Suprapubic skin (tissue), 4 donors: ENCODE results near the gene GJB4. TPM values are rescaled to one million over a fixed set of nuclear protein-coding genes. Genes with fewer than 3 reads are reported as not detected.

Experiments
- DNase-seq, 2 donors: peaks; one replicate each; pipeline ENCODE4 v3.0.0-alpha.2; 2019; ENCODE audit warnings: low spot score in 2 of 2
- H3K27ac ChIP-seq: fragments of 200-600 bp; sonication (generic); one replicate; pipeline ENCODE4 v1.5.1; 2019
- H3K27me3 ChIP-seq: fragments of 200-600 bp; sonication (generic); one replicate; pipeline ENCODE4 v1.5.1; 2019
- H3K36me3 ChIP-seq: fragments of 200-600 bp; sonication (generic); one replicate; pipeline ENCODE4 v1.5.1; 2019
- H3K4me1 ChIP-seq: fragments of 200-600 bp; sonication (generic); one replicate; pipeline ENCODE4 v1.5.1; 2019
- H3K4me3 ChIP-seq: fragments of 200-600 bp; sonication (generic); one replicate; pipeline ENCODE4 v1.5.1; 2019; ENCODE audit warnings: mild to moderate bottlenecking
- H3K9me3 ChIP-seq: fragments of 200-600 bp; sonication (generic); one replicate; pipeline ENCODE4 v1.5.1; 2019
- EP300 ChIP-seq: sonication (generic); formaldehyde crosslinking; IDR thresholded peaks from one replicate; pipeline ENCODE4 v1.6.1; 2017; ENCODE audit warnings: antibody characterized with exemption
- POLR2A ChIP-seq, 2 donors: fragments of 450-650 bp; IDR thresholded peaks; one replicate each; pipeline ENCODE4 v1.6.1; 2017; ENCODE audit warnings: antibody characterized with exemption in 2 of 2, mild to moderate bottlenecking in 2 of 2, moderate library complexity in 2 of 2
- POLR2AphosphoS5 ChIP-seq, 3 donors: sonication (generic); formaldehyde crosslinking; IDR thresholded peaks; one replicate each; pipeline ENCODE4 v1.6.1; 2017; ENCODE audit warnings: antibody characterized with exemption in 3 of 3
- WGBS: methylation state at CpG from one replicate; pipeline ENCODE4 v1.1.5; 2018; 5-methylcytosine and 5-hydroxymethylcytosine counted together
- total RNA-seq, 4 donors: library from RNA; depleted of rRNA; stranded (reverse); fragments of >200 nt; gene quantifications; one replicate each; pipeline ENCODE4 v1.1.0, GENCODE V29; 2016
- TF ChIP-seq, protein P1 (sequence below), 2 donors: fragments of 200-600 bp in 1 of 2; fragments of 450-650 bp in 1 of 2; sonication (generic) in 1 of 2; IDR thresholded peaks; one replicate each; pipeline ENCODE4 v1.5.1; 2016 to 2019; ENCODE audit warnings: antibody characterized with exemption in 2 of 2, mild to moderate bottlenecking in 1 of 2, moderate library complexity in 1 of 2

GJB4 gene
- total RNA-seq, 4 donors from 2014 or later: 13.7 to 41.4 (median 35.5) TPM

DNA sequence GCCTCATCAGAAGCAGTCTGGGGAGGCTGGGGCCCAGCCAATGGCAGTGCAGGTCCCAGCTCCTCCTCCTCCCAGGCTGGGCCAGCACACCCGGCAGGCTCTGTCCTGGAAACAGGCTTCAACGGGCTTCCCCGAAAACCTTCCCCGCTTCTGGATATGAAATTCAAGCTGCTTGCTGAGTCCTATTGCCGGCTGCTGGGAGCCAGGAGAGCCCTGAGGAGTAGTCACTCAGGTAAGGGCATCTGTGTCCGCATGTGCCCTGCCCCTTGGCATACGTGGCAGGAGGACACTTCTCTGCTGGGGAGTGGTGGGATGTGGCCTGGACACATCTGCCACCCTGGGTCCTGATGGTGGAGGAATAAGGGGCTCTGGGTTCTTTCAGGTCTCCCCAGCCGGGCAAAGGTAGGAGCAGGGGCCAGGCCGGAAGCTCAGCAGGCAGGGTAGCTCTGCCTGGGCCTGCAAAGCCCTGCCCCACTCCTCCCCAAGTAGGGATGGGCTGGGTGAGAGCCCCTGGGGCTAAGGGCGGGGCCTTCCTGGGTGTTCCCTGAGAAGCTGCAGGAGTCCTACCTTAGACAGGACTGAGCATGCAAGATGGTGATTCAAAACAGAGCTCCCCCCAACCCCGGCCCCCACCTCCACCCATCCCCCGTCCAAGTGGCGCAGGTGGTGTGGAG is 4.4 kb upstream of the GJB4 start, which contains the start of gene GJB5:
Gene GJB5, plus strand, starts transcription at position 84 of the 674 bp plus-strand sequence. CDS start 2,284 bp downstream, outside the sequence.
- peak in 1 of 2 donors; percentile 78 for DNase-seq
- Histone ChIP-seq H3K27ac (peak within 1 kb of the TSS; percentile 93), H3K36me3 (no peaks in the 10 kb centered on the region), H3K9me3 (no peaks in the 10 kb centered on the region), H3K4me3 (peak within 1 kb of the TSS; percentile 42), H3K4me1 (peaks cover 46% of the 10 kb centered on the region), H3K27me3 (no peaks in the 10 kb centered on the region)
- TF ChIP-seq, protein P1, sequence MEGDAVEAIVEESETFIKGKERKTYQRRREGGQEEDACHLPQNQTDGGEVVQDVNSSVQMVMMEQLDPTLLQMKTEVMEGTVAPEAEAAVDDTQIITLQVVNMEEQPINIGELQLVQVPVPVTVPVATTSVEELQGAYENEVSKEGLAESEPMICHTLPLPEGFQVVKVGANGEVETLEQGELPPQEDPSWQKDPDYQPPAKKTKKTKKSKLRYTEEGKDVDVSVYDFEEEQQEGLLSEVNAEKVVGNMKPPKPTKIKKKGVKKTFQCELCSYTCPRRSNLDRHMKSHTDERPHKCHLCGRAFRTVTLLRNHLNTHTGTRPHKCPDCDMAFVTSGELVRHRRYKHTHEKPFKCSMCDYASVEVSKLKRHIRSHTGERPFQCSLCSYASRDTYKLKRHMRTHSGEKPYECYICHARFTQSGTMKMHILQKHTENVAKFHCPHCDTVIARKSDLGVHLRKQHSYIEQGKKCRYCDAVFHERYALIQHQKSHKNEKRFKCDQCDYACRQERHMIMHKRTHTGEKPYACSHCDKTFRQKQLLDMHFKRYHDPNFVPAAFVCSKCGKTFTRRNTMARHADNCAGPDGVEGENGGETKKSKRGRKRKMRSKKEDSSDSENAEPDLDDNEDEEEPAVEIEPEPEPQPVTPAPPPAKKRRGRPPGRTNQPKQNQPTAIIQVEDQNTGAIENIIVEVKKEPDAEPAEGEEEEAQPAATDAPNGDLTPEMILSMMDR (IDR thresholded peaks at IDR 0.05): no peak
- no peak for TF ChIP-seq EP300
- peak in 1 of 3 donors; percentile 59 for TF ChIP-seq POLR2AphosphoS5 (IDR thresholded peaks at IDR 0.05)
- TF ChIP-seq POLR2A (IDR thresholded peaks at IDR 0.05): no peak
- 22% methylated on average over 7 of the region's 13 CpGs for WGBS

DNA sequence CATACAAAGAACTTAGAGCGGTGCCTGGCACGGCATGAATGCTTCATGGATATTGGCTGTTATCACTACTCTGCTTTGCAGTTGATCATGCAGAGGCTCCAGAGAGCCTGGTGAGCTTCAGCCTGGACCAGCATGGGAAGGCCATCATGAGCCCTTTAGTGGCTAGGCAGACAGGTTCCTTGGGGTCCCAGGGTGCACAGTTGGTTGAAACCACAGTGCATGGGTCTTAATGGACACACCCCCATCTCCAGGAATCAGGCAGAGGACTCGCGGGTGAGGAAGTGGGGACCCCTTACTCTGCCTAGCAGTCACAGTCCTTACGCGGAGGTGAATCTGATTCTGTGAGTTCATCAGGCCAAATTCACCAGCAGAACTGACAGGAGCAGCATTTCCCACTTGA is 3.6 kb upstream of the GJB4 start:
- peak overlapping the region; percentile 93 for H3K27ac ChIP-seq
- no peak for DNase-seq
- no peaks in the 10 kb centered on the region for H3K36me3 ChIP-seq
- TF ChIP-seq, protein P1 (IDR thresholded peaks at IDR 0.05): no peak
- TF ChIP-seq POLR2AphosphoS5 (IDR thresholded peaks at IDR 0.05) (no peak), EP300 (no peak), POLR2A (IDR thresholded peaks at IDR 0.05) (no peak)
- WGBS: 63% methylated on average over 4 of the region's 6 CpGs
- H3K4me3 ChIP-seq: peak overlapping the region; percentile 42
- peaks cover 46% of the 10 kb centered on the region for H3K4me1 ChIP-seq
- no peaks in the 10 kb centered on the region for H3K27me3 ChIP-seq
- H3K9me3 ChIP-seq: no peaks in the 10 kb centered on the region

DNA sequence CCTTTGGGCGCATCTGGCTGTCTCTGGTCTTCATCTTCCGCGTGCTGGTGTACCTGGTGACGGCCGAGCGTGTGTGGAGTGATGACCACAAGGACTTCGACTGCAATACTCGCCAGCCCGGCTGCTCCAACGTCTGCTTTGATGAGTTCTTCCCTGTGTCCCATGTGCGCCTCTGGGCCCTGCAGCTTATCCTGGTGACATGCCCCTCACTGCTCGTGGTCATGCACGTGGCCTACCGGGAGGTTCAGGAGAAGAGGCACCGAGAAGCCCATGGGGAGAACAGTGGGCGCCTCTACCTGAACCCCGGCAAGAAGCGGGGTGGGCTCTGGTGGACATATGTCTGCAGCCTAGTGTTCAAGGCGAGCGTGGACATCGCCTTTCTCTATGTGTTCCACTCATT is 2.2 kb upstream of the GJB4 start:
- Histone ChIP-seq H3K27ac (no peak overlapping the region), H3K4me1 (peaks cover 46% of the 10 kb centered on the region), H3K9me3 (no peaks in the 10 kb centered on the region), H3K27me3 (no peaks in the 10 kb centered on the region), H3K36me3 (no peaks in the 10 kb centered on the region), H3K4me3 (no peak overlapping the region)
- TF ChIP-seq, protein P1 (IDR thresholded peaks at IDR 0.05): no peak
- TF ChIP-seq POLR2A (IDR thresholded peaks at IDR 0.05): no peak
- TF ChIP-seq POLR2AphosphoS5 (IDR thresholded peaks at IDR 0.05): no peak
- TF ChIP-seq EP300: no peak
- 91% methylated on average over 21 of the region's 21 CpGs for WGBS
- DNase-seq: no peak

DNA sequence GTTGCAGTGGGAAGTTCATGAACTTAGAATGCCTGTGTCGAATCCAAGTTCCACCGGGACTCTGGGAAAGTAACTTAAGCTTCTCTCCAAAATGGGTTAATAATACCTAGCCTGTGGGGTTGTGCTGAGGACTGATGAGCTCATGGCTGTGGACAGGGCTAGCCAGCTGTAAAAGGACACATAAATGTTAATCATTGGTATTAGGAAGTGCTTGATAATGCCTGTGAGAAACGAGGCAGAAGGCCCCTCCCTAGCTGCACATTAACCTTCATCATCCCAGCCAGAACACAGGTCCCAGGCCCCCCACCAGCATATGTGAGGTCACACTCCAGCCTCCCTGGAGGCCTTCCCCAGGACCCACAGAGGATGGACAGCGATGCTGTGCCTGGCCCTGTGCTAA is 789 bp upstream of the GJB4 start:
- 55% methylated on average over 3 of the region's 4 CpGs for WGBS
- Histone ChIP-seq H3K27ac (peak overlapping the region; percentile 30), H3K4me1 (peaks cover 44% of the 10 kb centered on the region)

DNA sequence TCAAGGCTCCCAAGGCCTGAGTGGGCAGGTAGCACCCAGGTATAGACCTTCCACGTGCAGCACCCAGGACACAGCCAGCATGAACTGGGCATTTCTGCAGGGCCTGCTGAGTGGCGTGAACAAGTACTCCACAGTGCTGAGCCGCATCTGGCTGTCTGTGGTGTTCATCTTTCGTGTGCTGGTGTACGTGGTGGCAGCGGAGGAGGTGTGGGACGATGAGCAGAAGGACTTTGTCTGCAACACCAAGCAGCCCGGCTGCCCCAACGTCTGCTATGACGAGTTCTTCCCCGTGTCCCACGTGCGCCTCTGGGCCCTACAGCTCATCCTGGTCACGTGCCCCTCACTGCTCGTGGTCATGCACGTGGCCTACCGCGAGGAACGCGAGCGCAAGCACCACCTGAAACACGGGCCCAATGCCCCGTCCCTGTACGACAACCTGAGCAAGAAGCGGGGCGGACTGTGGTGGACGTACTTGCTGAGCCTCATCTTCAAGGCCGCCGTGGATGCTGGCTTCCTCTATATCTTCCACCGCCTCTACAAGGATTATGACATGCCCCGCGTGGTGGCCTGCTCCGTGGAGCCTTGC is 1.7 kb downstream of the GJB4 start:
- H3K27ac ChIP-seq: no peak overlapping the region
- H3K4me1 ChIP-seq: peaks cover 30% of the 10 kb centered on the region
- no peak for DNase-seq
- no peaks in the 10 kb centered on the region for H3K9me3 ChIP-seq
- no peaks in the 10 kb centered on the region for H3K27me3 ChIP-seq
- no peak overlapping the region for H3K4me3 ChIP-seq
- WGBS: 95% methylated on average over 29 of the region's 33 CpGs
- H3K36me3 ChIP-seq: no peaks in the 10 kb centered on the region
- TF ChIP-seq EP300 (no peak), POLR2A (IDR thresholded peaks at IDR 0.05) (no peak), POLR2AphosphoS5 (IDR thresholded peaks at IDR 0.05) (no peak)
- TF ChIP-seq, protein P1 (IDR thresholded peaks at IDR 0.05): no peak

More for the DNA sequence above, 789 bp upstream of the GJB4 start:
- no peaks in the 10 kb centered on the region for H3K27me3 ChIP-seq
- H3K4me3 ChIP-seq: no peak overlapping the region
- DNase-seq: no peak
- no peak for TF ChIP-seq POLR2AphosphoS5 (IDR thresholded peaks at IDR 0.05)
- H3K9me3 ChIP-seq: no peaks in the 10 kb centered on the region
- no peaks in the 10 kb centered on the region for H3K36me3 ChIP-seq
